Gastrocnemius medialis (tissue), 4 donors: Measurements from ENCODE around the gene HECA.

ENCODE experiments used
- POLR2A ChIP-seq, 2 donors: fragments of 450-650 bp; IDR thresholded peaks; one replicate each; pipeline ENCODE4 v1.6.1; 2017; ENCODE audit warnings: antibody characterized with exemption in 2 of 2, mild to moderate bottlenecking in 2 of 2, moderate library complexity in 2 of 2
- TF ChIP-seq, protein P1 (sequence below), 5 experiments: fragments of 450-650 bp in 3 of 5; fragments of 200-600 bp in 2 of 5; sonication (generic) in 2 of 5; IDR thresholded peaks in 4 of 5; conservative IDR thresholded peaks in 1 of 5; 1 replicate in 4 of 5; 2 replicates in 1 of 5; pipeline ENCODE4 v1.5.1; 2016 to 2019; ENCODE audit warnings: antibody characterized with exemption in 5 of 5, mild to moderate bottlenecking in 3 of 5, moderate library complexity in 3 of 5

DNA sequence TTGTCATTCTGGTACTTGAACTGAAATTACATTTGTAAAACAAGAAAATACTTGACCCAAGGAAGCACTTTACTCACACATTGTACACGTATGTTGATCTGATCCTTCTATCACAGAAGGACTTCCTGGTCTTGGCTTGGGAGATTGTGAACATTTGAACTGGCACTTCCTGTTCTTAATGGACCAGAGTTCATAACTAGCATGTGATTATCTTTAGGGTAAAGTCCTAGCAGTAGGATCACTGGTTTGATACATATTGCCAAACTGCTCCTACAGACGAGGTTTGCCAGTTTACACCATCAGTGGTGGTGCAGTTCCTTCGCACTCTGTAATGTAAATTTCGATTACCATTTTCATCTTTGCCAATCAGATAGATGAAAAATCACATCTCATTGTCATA lies 12.7 kb downstream of the HECA start:
- TF ChIP-seq, protein P1, sequence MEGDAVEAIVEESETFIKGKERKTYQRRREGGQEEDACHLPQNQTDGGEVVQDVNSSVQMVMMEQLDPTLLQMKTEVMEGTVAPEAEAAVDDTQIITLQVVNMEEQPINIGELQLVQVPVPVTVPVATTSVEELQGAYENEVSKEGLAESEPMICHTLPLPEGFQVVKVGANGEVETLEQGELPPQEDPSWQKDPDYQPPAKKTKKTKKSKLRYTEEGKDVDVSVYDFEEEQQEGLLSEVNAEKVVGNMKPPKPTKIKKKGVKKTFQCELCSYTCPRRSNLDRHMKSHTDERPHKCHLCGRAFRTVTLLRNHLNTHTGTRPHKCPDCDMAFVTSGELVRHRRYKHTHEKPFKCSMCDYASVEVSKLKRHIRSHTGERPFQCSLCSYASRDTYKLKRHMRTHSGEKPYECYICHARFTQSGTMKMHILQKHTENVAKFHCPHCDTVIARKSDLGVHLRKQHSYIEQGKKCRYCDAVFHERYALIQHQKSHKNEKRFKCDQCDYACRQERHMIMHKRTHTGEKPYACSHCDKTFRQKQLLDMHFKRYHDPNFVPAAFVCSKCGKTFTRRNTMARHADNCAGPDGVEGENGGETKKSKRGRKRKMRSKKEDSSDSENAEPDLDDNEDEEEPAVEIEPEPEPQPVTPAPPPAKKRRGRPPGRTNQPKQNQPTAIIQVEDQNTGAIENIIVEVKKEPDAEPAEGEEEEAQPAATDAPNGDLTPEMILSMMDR (IDR thresholded peaks at IDR 0.05 in 4 of 5, conservative IDR thresholded peaks at IDR 0.05 in 1 of 5), result no peak
- TF ChIP-seq POLR2A (IDR thresholded peaks at IDR 0.05), result no peak
